HEK293 (cell line): ENCODE measurements around the gene VAV2.
A peak's percentile ranks its signal among the peaks of the same experiment; 100 is the strongest.

Experiments
- CTCF ChIA-PET: fragments of 350-600 bp; formaldehyde crosslinking; extraction: SDS; loops from one replicate; lab custom pipeline; 2021; ENCODE audit warnings: antibody characterized with exemption; lab: Yijun Ruan, JAX
- POLR2A ChIA-PET: fragments of 300-600 bp; formaldehyde crosslinking; extraction: SDS; loops from one replicate; lab custom pipeline; 2020; ENCODE audit warnings: antibody characterized with exemption, inconsistent platforms; lab: Yijun Ruan, JAX
- H3K27ac ChIP-seq: fragments of 200-500 bp; sonication (Bioruptor generic); 2 replicates; pipeline ENCODE4 v1.5.1; 2014; ENCODE audit warnings: low read depth, low read length, control low read depth, inconsistent platforms; ENCODE audit errors: extremely low read depth
- H3K36me3 ChIP-seq, 2 experiments: fragments of 200-500 bp in 1 of 2; sonication (Bioruptor generic) in 1 of 2; 1 replicate in 1 of 2; 2 replicates in 1 of 2; pipeline ENCODE4 v1.5.1; 2014 to 2017; ENCODE audit warnings: inconsistent platforms in 2 of 2, low read length in 2 of 2; ENCODE audit not compliant: control insufficient read depth in 2 of 2, insufficient read depth in 1 of 2
- H3K4me1 ChIP-seq: fragments of 200-500 bp; sonication (Bioruptor generic); 2 replicates; pipeline ENCODE4 v1.5.1; 2014; ENCODE audit warnings: mild to moderate bottlenecking, low read length, inconsistent platforms; ENCODE audit not compliant: control insufficient read depth, insufficient read depth
- H3K4me3 ChIP-seq: 2 replicates; pipeline ENCODE4 v1.5.1; 2011; ENCODE audit warnings: low read depth, mild to moderate bottlenecking, control low read depth, low read length, moderate library complexity
- H3K9me3 ChIP-seq: fragments of 200-500 bp; sonication (Bioruptor generic); 2 replicates; pipeline ENCODE4 v1.5.1; 2014; ENCODE audit warnings: low read depth, low read length, inconsistent platforms; ENCODE audit not compliant: control insufficient read depth, insufficient read depth
- AEBP2 ChIP-seq: fragments of 450-650 bp; formaldehyde crosslinking; IDR thresholded peaks from 2 replicates; pipeline ENCODE4 v1.5.1; 2016; ENCODE audit warnings: missing biosample characterization, missing genetic modification characterization, borderline replicate concordance
- KLF1 ChIP-seq: fragments of 450-650 bp; formaldehyde crosslinking; IDR thresholded peaks from 2 replicates; pipeline ENCODE4 v1.5.1; 2016; ENCODE audit warnings: missing biosample characterization, missing genetic modification characterization
- SP3 ChIP-seq: fragments of 450-650 bp; formaldehyde crosslinking; IDR thresholded peaks from 2 replicates; pipeline ENCODE4 v1.5.1; 2016; ENCODE audit warnings: missing biosample characterization, missing genetic modification characterization
- YY2 ChIP-seq: fragments of 450-650 bp; formaldehyde crosslinking; IDR thresholded peaks from 2 replicates; pipeline ENCODE4 v1.5.1; 2016; ENCODE audit warnings: missing biosample characterization, missing genetic modification characterization
- ZNF112 ChIP-seq: fragments of 450-650 bp; formaldehyde crosslinking; IDR thresholded peaks from 2 replicates; pipeline ENCODE4 v1.5.0; 2017; ENCODE audit warnings: missing biosample characterization, missing genetic modification characterization
- ZNF140 ChIP-seq: fragments of 450-650 bp; formaldehyde crosslinking; IDR thresholded peaks from 2 replicates; pipeline ENCODE4 v1.5.1; 2016; ENCODE audit warnings: missing biosample characterization, missing genetic modification characterization
- ZNF146 ChIP-seq: fragments of 450-650 bp; formaldehyde crosslinking; IDR thresholded peaks from 2 replicates; pipeline ENCODE4 v1.5.1; 2016; ENCODE audit warnings: missing biosample characterization, missing genetic modification characterization
- ZNF148 ChIP-seq: fragments of 450-650 bp; formaldehyde crosslinking; IDR thresholded peaks from 2 replicates; pipeline ENCODE4 v1.5.0; 2017; ENCODE audit warnings: missing biosample characterization, missing genetic modification characterization, borderline replicate concordance
- ZNF19 ChIP-seq: fragments of 450-650 bp; formaldehyde crosslinking; IDR thresholded peaks from 2 replicates; pipeline ENCODE4; 2016; ENCODE audit warnings: missing biosample characterization, missing genetic modification characterization, low read depth
- ZNF23 ChIP-seq: fragments of 450-650 bp; formaldehyde crosslinking; IDR thresholded peaks from 2 replicates; pipeline ENCODE4 v1.5.1; 2016; ENCODE audit warnings: missing biosample characterization, missing genetic modification characterization, borderline replicate concordance
- ZNF362 ChIP-seq: fragments of 450-650 bp; formaldehyde crosslinking; IDR thresholded peaks from 2 replicates; pipeline ENCODE4 v1.5.1; 2016; ENCODE audit warnings: missing biosample characterization, missing genetic modification characterization
- ZNF416 ChIP-seq: fragments of 450-650 bp; formaldehyde crosslinking; IDR thresholded peaks from 2 replicates; pipeline ENCODE4 v1.5.1; 2016; ENCODE audit warnings: missing biosample characterization, missing genetic modification characterization
- ZNF518A ChIP-seq: fragments of 450-650 bp; formaldehyde crosslinking; conservative IDR thresholded peaks from 2 replicates; pipeline ENCODE4 v1.5.1; 2016; ENCODE audit warnings: low read depth, missing biosample characterization, missing genetic modification characterization

VAV2 gene

GRCh38 chr9:133987946-133988665 is 4.0 kb downstream of the VAV2 start (continued):
- TF ChIP-seq ZNF148 (tag by site-specific recombination) (no peak), SP3 (tag by site-specific recombination) (no peak), ZNF112 (tag by site-specific recombination) (no peak), ZNF140 (tag by site-specific recombination) (no peak), ZNF146 (tag by site-specific recombination) (no peak)
- TF ChIP-seq, all 188 proteins: peak for 0

- TF ChIP-seq ZNF416 (tag by site-specific recombination) (no peak), KLF1 (tag by site-specific recombination) (0 out of 2 replicates have a peak, but pooled peaks have one; percentile 19), ZNF362 (tag by site-specific recombination) (no peak), ZNF19 (no peak), ZNF23 (tag by site-specific recombination) (no peak), AEBP2 (tag by site-specific recombination) (no peak), YY2 (tag by site-specific recombination) (no peak), ZNF518A (tag by site-specific recombination) (no peak)
- H3K9me3 ChIP-seq: no peaks in the 10 kb centered on the region
- ChIA-PET POLR2A (interaction anchor here (0.6 kb wide), 1 partner anchor 493 kb away, joined by 10 read pairs; no protein-coding TSS in a partner anchor), CTCF (interaction anchor here (0.6 to 0.7 kb wide), 2 partner anchors 18 to 326 kb away, joined by 3 to 4 read pairs; no protein-coding TSS in a partner anchor)
- peaks cover 2% of the 10 kb centered on the region; the same call in 1 of the 2 replicates for H3K4me1 ChIP-seq
- no peaks in the 10 kb centered on the region for H3K36me3 ChIP-seq
- no peak overlapping the region for H3K4me3 ChIP-seq
- no peak overlapping the region for H3K27ac ChIP-seq
These were observed 4.7 kb downstream of the VAV2 start for GRCh38 chr9:133987446-133987788.
